HepG2 (cell line): ENCODE results near the gene BCL2L1. TPM values are rescaled to one million over a fixed set of nuclear protein-coding genes. Genes with fewer than 3 reads are reported as not detected.

Experiments used
- ATAD3A ChIP-seq: sonication (generic); formaldehyde crosslinking; IDR thresholded peaks from 2 replicates; pipeline ENCODE4 v1.4.0; 2020; ENCODE audit warnings: missing genetic modification reagents
- BHLHE40 ChIP-seq: IDR thresholded peaks from 2 replicates; pipeline ENCODE4 v1.6.1; 2011; ENCODE audit warnings: low read length, improper control_type of control experiment
- CC2D1A ChIP-seq: sonication (generic); formaldehyde crosslinking; IDR thresholded peaks from 2 replicates; pipeline ENCODE4 v1.8.1; 2023; ENCODE audit warnings: mild to moderate bottlenecking, missing genetic modification reagents
- CEBPB ChIP-seq: IDR thresholded peaks from 2 replicates; pipeline ENCODE4 v1.6.1; 2011; ENCODE audit warnings: low read depth, low read length, improper control_type of control experiment, borderline replicate concordance
- HMG20A ChIP-seq: IDR thresholded peaks from 2 replicates; pipeline ENCODE4 v1.6.1; 2016; ENCODE audit warnings: borderline replicate concordance
- KLF16 ChIP-seq, 2 experiments: sonication (generic) in 1 of 2; formaldehyde crosslinking in 1 of 2; IDR thresholded peaks; 2 replicates each; pipeline versions ENCODE4 v1.6.1 to v1.8.0; 2016 to 2023; ENCODE audit warnings: missing genetic modification reagents in 2 of 2, missing compliant biosample characterization in 1 of 2
- MXI1 ChIP-seq: IDR thresholded peaks from 3 replicates; pipeline ENCODE4 v1.6.1; 2012; ENCODE audit warnings: low read depth, low read length, inconsistent platforms, borderline replicate concordance
- PITX1 ChIP-seq: sonication (generic); formaldehyde crosslinking; IDR thresholded peaks from 2 replicates; pipeline ENCODE4 v1.5.1; 2020; ENCODE audit warnings: mild to moderate bottlenecking, missing genetic modification reagents
- SRSF1 ChIP-seq: fragments of 200-400 bp; formaldehyde crosslinking; optimal IDR thresholded peaks from 2 replicates; pipeline ENCODE3; 2017; ENCODE audit warnings: mild to moderate bottlenecking, low read depth, low read length, moderate library complexity
- STAG1 ChIP-seq: sonication (generic); formaldehyde crosslinking; IDR thresholded peaks from 2 replicates; pipeline ENCODE4 v1.4.0; 2020; ENCODE audit warnings: missing genetic modification reagents
- ZNF10 ChIP-seq: sonication (generic); formaldehyde crosslinking; IDR thresholded peaks from 2 replicates; pipeline ENCODE4 v1.4.0; 2020; ENCODE audit warnings: mild to moderate bottlenecking, low read depth, missing genetic modification reagents, borderline replicate concordance
- ZNF3 ChIP-seq: IDR thresholded peaks from 2 replicates; pipeline ENCODE4 v1.7.0; 2017; ENCODE audit warnings: inconsistent platforms
- ZNF350 ChIP-seq: sonication (generic); formaldehyde crosslinking; IDR thresholded peaks from 2 replicates; pipeline ENCODE4 v1.4.0; 2020; ENCODE audit warnings: mild to moderate bottlenecking, low read depth, missing genetic modification reagents, borderline replicate concordance
- ZNF44 ChIP-seq: sonication (generic); formaldehyde crosslinking; IDR thresholded peaks from 2 replicates; pipeline ENCODE4 v1.5.1; 2020; ENCODE audit warnings: mild to moderate bottlenecking, missing genetic modification reagents
- ZNF562 ChIP-seq: sonication (generic); formaldehyde crosslinking; IDR thresholded peaks from 2 replicates; pipeline ENCODE4 v1.8.0; 2022; ENCODE audit warnings: missing genetic modification reagents, borderline replicate concordance
- ZNF766 ChIP-seq: sonication (generic); formaldehyde crosslinking; IDR thresholded peaks from 2 replicates; pipeline ENCODE4 v1.5.0; 2020; ENCODE audit warnings: missing genetic modification reagents, borderline replicate concordance
- ZNF839 ChIP-seq: sonication (generic); formaldehyde crosslinking; IDR thresholded peaks from 2 replicates; pipeline ENCODE4 v1.4.0; 2020; ENCODE audit warnings: missing genetic modification reagents, mild to moderate bottlenecking, borderline replicate concordance
- polyA plus RNA-seq, 8 experiments: library from polyadenylated mRNA; depleted of rRNA in 3 of 8; stranded (reverse) in 7 of 8; unstranded in 1 of 8; fragments of >200 nt; fragmentation: Illumina TruSeq in 4 of 8; extraction: Trizol in 4 of 8; gene quantifications; 2 replicates each; pipeline versions ENCODE4 v1.2.1 to v1.2.3, GENCODE V29; 2011 to 2016; ENCODE audit warnings: low read depth in 4 of 8, missing spikeins in 1 of 8, mixed read lengths in 1 of 8; ENCODE audit not compliant: insufficient read depth in 1 of 8
- total RNA-seq, 5 experiments: library from RNA; depleted of rRNA; stranded (reverse); fragments of >200 nt; fragmentation: Illumina TruSeq; extraction: Trizol; gene quantifications; 2 replicates each; pipeline ENCODE4 v1.2.3, GENCODE V29; 2016; ENCODE audit warnings: low read depth in 1 of 5
- TF ChIP-seq, protein P1 (sequence below): sonication (generic); formaldehyde crosslinking; IDR thresholded peaks from 2 replicates; pipeline ENCODE4 v1.5.0; 2020; ENCODE audit warnings: mild to moderate bottlenecking, missing genetic modification reagents
- TF ChIP-seq, protein P2 (sequence below): sonication (generic); formaldehyde crosslinking; IDR thresholded peaks from 2 replicates; pipeline ENCODE4 v1.8.0; 2022; ENCODE audit warnings: missing genetic modification reagents, mild to moderate bottlenecking, moderate library complexity, borderline replicate concordance
- TF ChIP-seq, protein P3 (sequence below): sonication (generic); formaldehyde crosslinking; IDR thresholded peaks from 2 replicates; pipeline ENCODE4 v1.4.0; 2020; ENCODE audit warnings: missing genetic modification reagents
- TF ChIP-seq, protein P4 (sequence below): sonication (generic); formaldehyde crosslinking; IDR thresholded peaks from 2 replicates; pipeline ENCODE4 v1.4.0; 2020; ENCODE audit warnings: missing genetic modification reagents, borderline replicate concordance

Gene BCL2L1
- total and polyA plus RNA-seq, 2 of the 13 experiments (the other 11 are each of a cell fraction or from before 2014, with no cell fraction given): 164 to 258 TPM

DNA sequence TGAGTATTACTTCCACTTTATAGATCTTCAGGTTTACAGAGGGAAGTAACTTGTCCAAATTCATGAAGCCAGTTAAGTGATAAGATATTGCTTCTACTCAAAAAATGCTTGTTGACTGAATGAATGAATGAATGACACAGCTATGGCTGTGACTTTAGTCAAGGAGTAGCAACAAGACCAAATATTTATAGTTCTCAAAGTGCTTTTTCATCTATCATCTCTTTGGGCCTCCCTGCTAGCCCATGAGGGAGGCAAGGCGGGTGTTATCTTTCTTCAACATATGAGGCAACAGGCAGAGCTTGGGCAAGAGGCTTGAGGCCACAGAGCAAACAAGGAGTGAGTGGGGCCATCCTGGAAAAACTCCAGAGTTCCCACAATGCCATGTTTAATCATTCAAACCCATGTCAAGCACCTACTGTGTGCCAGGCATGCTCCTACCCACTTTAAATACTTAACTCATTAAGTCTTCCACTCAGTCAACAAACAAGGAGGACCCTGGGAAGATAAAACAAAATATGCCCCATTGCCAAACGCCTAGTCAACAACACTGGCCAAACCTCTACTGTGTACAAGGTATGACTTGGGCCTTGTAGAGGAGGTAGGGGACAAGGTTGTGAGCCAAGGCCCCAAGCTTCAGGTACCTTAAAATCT lies 15.9 kb downstream of the BCL2L1 start (continued):
- TF ChIP-seq STAG1 (CRISPR knock-in tag): peak; percentile 30
- TF ChIP-seq, protein P1, sequence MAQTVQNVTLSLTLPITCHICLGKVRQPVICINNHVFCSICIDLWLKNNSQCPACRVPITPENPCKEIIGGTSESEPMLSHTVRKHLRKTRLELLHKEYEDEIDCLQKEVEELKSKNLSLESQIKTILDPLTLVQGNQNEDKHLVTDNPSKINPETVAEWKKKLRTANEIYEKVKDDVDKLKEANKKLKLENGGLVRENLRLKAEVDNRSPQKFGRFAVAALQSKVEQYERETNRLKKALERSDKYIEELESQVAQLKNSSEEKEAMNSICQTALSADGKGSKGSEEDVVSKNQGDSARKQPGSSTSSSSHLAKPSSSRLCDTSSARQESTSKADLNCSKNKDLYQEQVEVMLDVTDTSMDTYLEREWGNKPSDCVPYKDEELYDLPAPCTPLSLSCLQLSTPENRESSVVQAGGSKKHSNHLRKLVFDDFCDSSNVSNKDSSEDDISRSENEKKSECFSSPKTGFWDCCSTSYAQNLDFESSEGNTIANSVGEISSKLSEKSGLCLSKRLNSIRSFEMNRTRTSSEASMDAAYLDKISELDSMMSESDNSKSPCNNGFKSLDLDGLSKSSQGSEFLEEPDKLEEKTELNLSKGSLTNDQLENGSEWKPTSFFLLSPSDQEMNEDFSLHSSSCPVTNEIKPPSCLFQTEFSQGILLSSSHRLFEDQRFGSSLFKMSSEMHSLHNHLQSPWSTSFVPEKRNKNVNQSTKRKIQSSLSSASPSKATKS (CRISPR knock-in tag): no peak; the same call in 1 of the 2 replicates
- peak; percentile 70; the same call in 1 of the 3 replicates for TF ChIP-seq MXI1
- no peak for TF ChIP-seq BHLHE40
- TF ChIP-seq ZNF839 (CRISPR knock-in tag): no peak
- TF ChIP-seq, protein P2, sequence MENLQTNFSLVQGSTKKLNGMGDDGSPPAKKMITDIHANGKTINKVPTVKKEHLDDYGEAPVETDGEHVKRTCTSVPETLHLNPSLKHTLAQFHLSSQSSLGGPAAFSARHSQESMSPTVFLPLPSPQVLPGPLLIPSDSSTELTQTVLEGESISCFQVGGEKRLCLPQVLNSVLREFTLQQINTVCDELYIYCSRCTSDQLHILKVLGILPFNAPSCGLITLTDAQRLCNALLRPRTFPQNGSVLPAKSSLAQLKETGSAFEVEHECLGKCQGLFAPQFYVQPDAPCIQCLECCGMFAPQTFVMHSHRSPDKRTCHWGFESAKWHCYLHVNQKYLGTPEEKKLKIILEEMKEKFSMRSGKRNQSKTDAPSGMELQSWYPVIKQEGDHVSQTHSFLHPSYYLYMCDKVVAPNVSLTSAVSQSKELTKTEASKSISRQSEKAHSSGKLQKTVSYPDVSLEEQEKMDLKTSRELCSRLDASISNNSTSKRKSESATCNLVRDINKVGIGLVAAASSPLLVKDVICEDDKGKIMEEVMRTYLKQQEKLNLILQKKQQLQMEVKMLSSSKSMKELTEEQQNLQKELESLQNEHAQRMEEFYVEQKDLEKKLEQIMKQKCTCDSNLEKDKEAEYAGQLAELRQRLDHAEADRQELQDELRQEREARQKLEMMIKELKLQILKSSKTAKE (CRISPR knock-in tag): no peak; the same call in 1 of the 2 replicates
- TF ChIP-seq, protein P3, sequence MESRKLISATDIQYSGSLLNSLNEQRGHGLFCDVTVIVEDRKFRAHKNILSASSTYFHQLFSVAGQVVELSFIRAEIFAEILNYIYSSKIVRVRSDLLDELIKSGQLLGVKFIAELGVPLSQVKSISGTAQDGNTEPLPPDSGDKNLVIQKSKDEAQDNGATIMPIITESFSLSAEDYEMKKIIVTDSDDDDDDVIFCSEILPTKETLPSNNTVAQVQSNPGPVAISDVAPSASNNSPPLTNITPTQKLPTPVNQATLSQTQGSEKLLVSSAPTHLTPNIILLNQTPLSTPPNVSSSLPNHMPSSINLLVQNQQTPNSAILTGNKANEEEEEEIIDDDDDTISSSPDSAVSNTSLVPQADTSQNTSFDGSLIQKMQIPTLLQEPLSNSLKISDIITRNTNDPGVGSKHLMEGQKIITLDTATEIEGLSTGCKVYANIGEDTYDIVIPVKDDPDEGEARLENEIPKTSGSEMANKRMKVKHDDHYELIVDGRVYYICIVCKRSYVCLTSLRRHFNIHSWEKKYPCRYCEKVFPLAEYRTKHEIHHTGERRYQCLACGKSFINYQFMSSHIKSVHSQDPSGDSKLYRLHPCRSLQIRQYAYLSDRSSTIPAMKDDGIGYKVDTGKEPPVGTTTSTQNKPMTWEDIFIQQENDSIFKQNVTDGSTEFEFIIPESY (CRISPR knock-in tag): peak; percentile 93
- no peak for TF ChIP-seq SRSF1
- peak; percentile 74; the same call in 1 of the 2 replicates for TF ChIP-seq ZNF44 (CRISPR knock-in tag)
- peak; percentile 72; the same call in 1 of the 2 replicates for TF ChIP-seq ZNF350 (CRISPR knock-in tag)
- peak; percentile 91; the same call in 1 of the 2 replicates for TF ChIP-seq PITX1 (CRISPR knock-in tag)
- peak; percentile 98 for TF ChIP-seq ZNF3 (CRISPR knock-in tag)
- TF ChIP-seq KLF16 (CRISPR knock-in tag; IDR thresholded peaks at IDR 0.05): peak in 1 of 2 experiments; percentile 99; a peak in 2 of 4 replicates
- no peak for TF ChIP-seq ATAD3A (CRISPR knock-in tag)
- TF ChIP-seq, protein P4, sequence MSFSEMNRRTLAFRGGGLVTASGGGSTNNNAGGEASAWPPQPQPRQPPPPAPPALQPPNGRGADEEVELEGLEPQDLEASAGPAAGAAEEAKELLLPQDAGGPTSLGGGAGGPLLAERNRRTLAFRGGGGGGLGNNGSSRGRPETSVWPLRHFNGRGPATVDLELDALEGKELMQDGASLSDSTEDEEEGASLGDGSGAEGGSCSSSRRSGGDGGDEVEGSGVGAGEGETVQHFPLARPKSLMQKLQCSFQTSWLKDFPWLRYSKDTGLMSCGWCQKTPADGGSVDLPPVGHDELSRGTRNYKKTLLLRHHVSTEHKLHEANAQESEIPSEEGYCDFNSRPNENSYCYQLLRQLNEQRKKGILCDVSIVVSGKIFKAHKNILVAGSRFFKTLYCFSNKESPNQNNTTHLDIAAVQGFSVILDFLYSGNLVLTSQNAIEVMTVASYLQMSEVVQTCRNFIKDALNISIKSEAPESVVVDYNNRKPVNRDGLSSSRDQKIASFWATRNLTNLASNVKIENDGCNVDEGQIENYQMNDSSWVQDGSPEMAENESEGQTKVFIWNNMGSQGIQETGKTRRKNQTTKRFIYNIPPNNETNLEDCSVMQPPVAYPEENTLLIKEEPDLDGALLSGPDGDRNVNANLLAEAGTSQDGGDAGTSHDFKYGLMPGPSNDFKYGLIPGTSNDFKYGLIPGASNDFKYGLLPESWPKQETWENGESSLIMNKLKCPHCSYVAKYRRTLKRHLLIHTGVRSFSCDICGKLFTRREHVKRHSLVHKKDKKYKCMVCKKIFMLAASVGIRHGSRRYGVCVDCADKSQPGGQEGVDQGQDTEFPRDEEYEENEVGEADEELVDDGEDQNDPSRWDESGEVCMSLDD: 0 out of 2 replicates have a peak, but pooled peaks have one; percentile 77
- TF ChIP-seq ZNF10: no peak
- TF ChIP-seq CEBPB: peak; percentile 100
- no peak for TF ChIP-seq CC2D1A (CRISPR knock-in tag)
- no peak for TF ChIP-seq ZNF562 (CRISPR knock-in tag)
- TF ChIP-seq ZNF766 (CRISPR knock-in tag): peak; percentile 73; the same call in 1 of the 2 replicates
- TF ChIP-seq HMG20A (CRISPR knock-in tag): peak; percentile 98
